HCT116 (cell line): Measurements from ENCODE around the gene CCND2. TPM values are rescaled to one million over a fixed set of nuclear protein-coding genes. Genes with fewer than 3 reads are reported as not detected.

Source experiments
- ATAC-seq: fragments of 200-7000 bp; cut with Tn5 transposase; 2 replicates; pipeline ENCODE4 v1.9.1; 2020; ENCODE audit warnings: mild to moderate bottlenecking, moderate library complexity
- BruUV-seq: library from RNA; stranded (reverse); fragments of 400-500 nt; replicated peaks from 2 replicates; lab custom pipeline; 2021; lab: Mats Ljungman, UMichigan
- CTCF ChIA-PET: fragments of 300-600 bp; sonication (Branson Sonifier 250); formaldehyde crosslinking; loops from one replicate; lab custom pipeline; 2021; ENCODE audit warnings: antibody characterized with exemption; lab: Charles Lee
- POLR2A ChIA-PET: fragments of 300-600, 350-600 bp; sonication (Branson Sonifier 250); formaldehyde crosslinking; loops from one replicate; lab custom pipeline; 2021; ENCODE audit warnings: antibody characterized with exemption; lab: Charles Lee
- RAD21 ChIA-PET, 2 experiments: fragments of 300-600 bp; sonication (Branson Sonifier 250); formaldehyde crosslinking; loops; one replicate each; lab custom pipeline; 2023; ENCODE audit warnings: low total read pairs in 2 of 2; ENCODE audit not compliant: uncharacterized antibody in 2 of 2, unreplicated experiment in 2 of 2, low non-redundant PET in 1 of 2; lab: Charles Lee
- DNase-seq: peaks from one replicate; pipeline ENCODE4 v3.0.0-alpha.2; 2010; ENCODE audit warnings: low read depth, low spot score
- H2AFZ ChIP-seq: fragments of 200-600 bp; shearing (Covaris generic), sonication (generic); 2 replicates; pipeline ENCODE4 v1.6.1; 2017; ENCODE audit warnings: low read depth, mixed run types, mixed read lengths, antibody characterized with exemption, low read length; ENCODE audit not compliant: poor library complexity, severe bottlenecking
- H3K27ac ChIP-seq: 2 replicates; pipeline ENCODE4 v1.5.1; 2012; ENCODE audit warnings: low read depth, low read length
- H3K27me3 ChIP-seq: fragments of 200-600 bp; sonication (generic); 2 replicates; pipeline ENCODE4 v1.6.1; 2016; ENCODE audit warnings: mixed run types, low read length, mixed read lengths; ENCODE audit not compliant: insufficient read depth
- H3K36me3 ChIP-seq, 2 experiments: fragments of 200-500 bp in 1 of 2; fragments of 200-600 bp in 1 of 2; sonication (Bioruptor generic) in 1 of 2; sonication (generic) in 1 of 2; 2 replicates each; pipeline versions ENCODE4 v1.5.1 to v1.6.1; 2014 to 2016; ENCODE audit warnings: low read length in 2 of 2, inconsistent platforms in 1 of 2, mixed read lengths in 1 of 2, mixed run types in 1 of 2; ENCODE audit not compliant: insufficient read depth in 2 of 2, control insufficient read depth in 1 of 2
- H3K4me1 ChIP-seq, 2 experiments: fragments of 200-600 bp in 1 of 2; sonication (generic) in 1 of 2; 2 replicates each; pipeline versions ENCODE4 v1.5.1 to v1.6.1; 2012 to 2017; ENCODE audit warnings: low read length in 2 of 2, inconsistent platforms in 1 of 2, mild to moderate bottlenecking in 1 of 2, mixed read lengths in 1 of 2, mixed run types in 1 of 2, moderate library complexity in 1 of 2; ENCODE audit not compliant: insufficient read depth in 2 of 2, control insufficient read depth in 1 of 2
- H3K4me2 ChIP-seq: fragments of 200-600 bp; sonication (generic); 2 replicates; pipeline ENCODE4 v1.6.1; 2017; ENCODE audit warnings: mixed run types, low read length, mixed read lengths
- H3K4me3 ChIP-seq, 2 experiments: fragments of 200-600 bp in 1 of 2; sonication (generic) in 1 of 2; replicated peaks in 1 of 2; 2 replicates each; pipeline ENCODE4 v1.5.1; 2011 to 2016; ENCODE audit warnings: low read length in 2 of 2, control low read depth in 1 of 2, low read depth in 1 of 2, mild to moderate bottlenecking in 1 of 2, mixed read lengths in 1 of 2, mixed run types in 1 of 2
- H3K79me2 ChIP-seq: fragments of 200-600 bp; sonication (generic); 2 replicates; pipeline ENCODE4 v1.6.1; 2017; ENCODE audit warnings: mild to moderate bottlenecking, mixed run types, low read length, moderate library complexity, mixed read lengths; ENCODE audit not compliant: insufficient read depth
- H3K9ac ChIP-seq: fragments of 200-600 bp; sonication (generic); 2 replicates; pipeline ENCODE4 v1.6.1; 2016; ENCODE audit warnings: low read length, mixed read lengths
- H3K9me2 ChIP-seq: fragments of 200-600 bp; sonication (generic), shearing (Covaris generic); 2 replicates; pipeline ENCODE4 v1.6.1; 2017; ENCODE audit warnings: mixed run types, mild to moderate bottlenecking, moderate library complexity; ENCODE audit not compliant: insufficient read depth
- H3K9me3 ChIP-seq, 2 experiments: fragments of 200-500 bp in 1 of 2; fragments of 200-600 bp in 1 of 2; sonication (Bioruptor generic) in 1 of 2; sonication (generic) in 1 of 2; 2 replicates each; pipeline ENCODE4 v1.6.1; 2014 to 2017; ENCODE audit warnings: low read length in 2 of 2, mixed read lengths in 2 of 2, inconsistent platforms in 1 of 2, low read depth in 1 of 2, mild to moderate bottlenecking in 1 of 2, mixed run types in 1 of 2, moderate library complexity in 1 of 2; ENCODE audit not compliant: control insufficient read depth in 1 of 2, insufficient read depth in 1 of 2
- H4K20me1 ChIP-seq: fragments of 200-600 bp; sonication (generic), shearing (Covaris generic); 2 replicates; pipeline ENCODE4 v1.6.1; 2017; ENCODE audit warnings: mixed run types, mild to moderate bottlenecking, moderate library complexity; ENCODE audit not compliant: insufficient read depth
- ELF1 ChIP-seq: IDR thresholded peaks from 2 replicates; pipeline ENCODE4 v1.6.1; 2012; ENCODE audit warnings: low read depth, borderline replicate concordance
- FOSL1 ChIP-seq: IDR thresholded peaks from 2 replicates; pipeline ENCODE4 v1.6.1; 2012; ENCODE audit warnings: low read depth
- RAD21 ChIP-seq: IDR thresholded peaks from 2 replicates; pipeline ENCODE4 v1.6.1; 2012; ENCODE audit warnings: low read depth, mild to moderate bottlenecking
- intact Hi-C: fragments of 100-400 bp; cut with micrococcal nuclease; formaldehyde crosslinking; loops from 2 replicates; pipeline ENCODE4 v1.10.0; 2022
- total RNA-seq: library from RNA; stranded (reverse); gene quantifications from one replicate; pipeline ENCODE4 v1.2.1, GENCODE V29; 2021; ENCODE audit not compliant: unreplicated experiment
- TF ChIP-seq, protein P1 (sequence below): IDR thresholded peaks from 2 replicates; pipeline ENCODE4 v1.6.1; 2012; ENCODE audit warnings: low read depth
- TF ChIP-seq, protein P2 (sequence below), 3 experiments: fragments of 200-600 bp in 1 of 3; sonication (generic) in 1 of 3; IDR thresholded peaks in 2 of 3; conservative IDR thresholded peaks in 1 of 3; 2 replicates each; pipeline ENCODE4 v1.5.1; 2012 to 2017; ENCODE audit warnings: low read depth in 2 of 3, low read length in 2 of 3, antibody characterized with exemption in 1 of 3, borderline replicate concordance in 1 of 3, control low read depth in 1 of 3, mild to moderate bottlenecking in 1 of 3, mixed read lengths in 1 of 3, mixed run types in 1 of 3, moderate library complexity in 1 of 3; ENCODE audit not compliant: insufficient read depth in 1 of 3

CCND2 gene
- total RNA-seq, 1 experiment from 2014 or later = 1.1 TPM

DNA sequence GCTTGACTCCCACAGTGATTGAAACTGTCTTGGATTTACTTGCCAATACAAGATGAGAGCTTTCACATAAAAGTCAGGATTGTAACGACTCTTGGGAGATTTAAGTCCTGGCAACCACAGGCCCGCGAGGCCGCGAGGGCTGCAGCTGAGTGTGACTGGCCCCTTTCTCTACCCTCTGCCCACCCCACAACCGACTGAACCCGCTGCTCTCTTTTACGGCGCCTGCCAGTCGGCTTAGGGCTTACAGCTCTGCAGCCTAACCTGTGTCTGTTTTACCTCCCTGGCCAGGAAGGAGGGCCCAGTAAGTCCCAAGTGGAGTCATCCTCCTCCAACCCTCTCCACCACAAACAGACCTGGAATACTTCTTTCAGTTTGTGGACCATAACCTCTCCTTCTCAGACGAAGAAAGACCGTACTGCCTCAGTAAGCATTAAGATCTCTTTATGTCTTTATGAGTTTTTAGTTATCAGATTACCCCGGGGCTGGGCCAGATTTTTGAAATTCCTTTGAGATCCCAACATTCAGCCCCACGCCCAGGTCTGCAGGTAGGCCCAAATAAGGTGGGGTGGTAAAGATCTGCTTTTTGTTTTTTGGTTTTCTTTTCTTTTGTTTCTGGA lies 34.9 kb downstream of the CCND2 start:
- RAD21 ChIA-PET = no interaction called here
- Histone ChIP-seq H3K36me3 (no peaks in the 10 kb centered on the region), H3K9me2 (no peaks in the 10 kb centered on the region), H3K9ac (peak overlapping the region; percentile 24), H3K4me2 (peak overlapping the region; percentile 77), H3K27me3 (peaks cover 13% of the 10 kb centered on the region), H2AFZ (peak overlapping the region; percentile 89), H3K9me3 (no peaks in the 10 kb centered on the region), H3K27ac (0 out of 2 replicates have a peak overlapping the region, but pooled peaks have one; percentile 39), H3K4me1 (peaks cover 8 to 19% of the 10 kb centered on the region in 2 experiments), H4K20me1 (no peaks in the 10 kb centered on the region), H3K4me3 (peak overlapping the region in 1 of 2 experiments; percentile 39; a peak in 2 of 4 replicates), H3K79me2 (no peaks in the 10 kb centered on the region)
- TF ChIP-seq RAD21 = no peak
- no peak for TF ChIP-seq FOSL1
- TF ChIP-seq ELF1 = no peak
- TF ChIP-seq, protein P1, sequence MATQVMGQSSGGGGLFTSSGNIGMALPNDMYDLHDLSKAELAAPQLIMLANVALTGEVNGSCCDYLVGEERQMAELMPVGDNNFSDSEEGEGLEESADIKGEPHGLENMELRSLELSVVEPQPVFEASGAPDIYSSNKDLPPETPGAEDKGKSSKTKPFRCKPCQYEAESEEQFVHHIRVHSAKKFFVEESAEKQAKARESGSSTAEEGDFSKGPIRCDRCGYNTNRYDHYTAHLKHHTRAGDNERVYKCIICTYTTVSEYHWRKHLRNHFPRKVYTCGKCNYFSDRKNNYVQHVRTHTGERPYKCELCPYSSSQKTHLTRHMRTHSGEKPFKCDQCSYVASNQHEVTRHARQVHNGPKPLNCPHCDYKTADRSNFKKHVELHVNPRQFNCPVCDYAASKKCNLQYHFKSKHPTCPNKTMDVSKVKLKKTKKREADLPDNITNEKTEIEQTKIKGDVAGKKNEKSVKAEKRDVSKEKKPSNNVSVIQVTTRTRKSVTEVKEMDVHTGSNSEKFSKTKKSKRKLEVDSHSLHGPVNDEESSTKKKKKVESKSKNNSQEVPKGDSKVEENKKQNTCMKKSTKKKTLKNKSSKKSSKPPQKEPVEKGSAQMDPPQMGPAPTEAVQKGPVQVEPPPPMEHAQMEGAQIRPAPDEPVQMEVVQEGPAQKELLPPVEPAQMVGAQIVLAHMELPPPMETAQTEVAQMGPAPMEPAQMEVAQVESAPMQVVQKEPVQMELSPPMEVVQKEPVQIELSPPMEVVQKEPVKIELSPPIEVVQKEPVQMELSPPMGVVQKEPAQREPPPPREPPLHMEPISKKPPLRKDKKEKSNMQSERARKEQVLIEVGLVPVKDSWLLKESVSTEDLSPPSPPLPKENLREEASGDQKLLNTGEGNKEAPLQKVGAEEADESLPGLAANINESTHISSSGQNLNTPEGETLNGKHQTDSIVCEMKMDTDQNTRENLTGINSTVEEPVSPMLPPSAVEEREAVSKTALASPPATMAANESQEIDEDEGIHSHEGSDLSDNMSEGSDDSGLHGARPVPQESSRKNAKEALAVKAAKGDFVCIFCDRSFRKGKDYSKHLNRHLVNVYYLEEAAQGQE = no peak
- TF ChIP-seq, protein P2, sequence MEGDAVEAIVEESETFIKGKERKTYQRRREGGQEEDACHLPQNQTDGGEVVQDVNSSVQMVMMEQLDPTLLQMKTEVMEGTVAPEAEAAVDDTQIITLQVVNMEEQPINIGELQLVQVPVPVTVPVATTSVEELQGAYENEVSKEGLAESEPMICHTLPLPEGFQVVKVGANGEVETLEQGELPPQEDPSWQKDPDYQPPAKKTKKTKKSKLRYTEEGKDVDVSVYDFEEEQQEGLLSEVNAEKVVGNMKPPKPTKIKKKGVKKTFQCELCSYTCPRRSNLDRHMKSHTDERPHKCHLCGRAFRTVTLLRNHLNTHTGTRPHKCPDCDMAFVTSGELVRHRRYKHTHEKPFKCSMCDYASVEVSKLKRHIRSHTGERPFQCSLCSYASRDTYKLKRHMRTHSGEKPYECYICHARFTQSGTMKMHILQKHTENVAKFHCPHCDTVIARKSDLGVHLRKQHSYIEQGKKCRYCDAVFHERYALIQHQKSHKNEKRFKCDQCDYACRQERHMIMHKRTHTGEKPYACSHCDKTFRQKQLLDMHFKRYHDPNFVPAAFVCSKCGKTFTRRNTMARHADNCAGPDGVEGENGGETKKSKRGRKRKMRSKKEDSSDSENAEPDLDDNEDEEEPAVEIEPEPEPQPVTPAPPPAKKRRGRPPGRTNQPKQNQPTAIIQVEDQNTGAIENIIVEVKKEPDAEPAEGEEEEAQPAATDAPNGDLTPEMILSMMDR (IDR thresholded peaks at IDR 0.05 in 2 of 3, conservative IDR thresholded peaks at IDR 0.05 in 1 of 3; ENCODE audit: borderline replicate concordance in 1 of 3, insufficient read depth in 1 of 3, low read depth in 2 of 3, low read length in 2 of 3) = no peak
- POLR2A ChIA-PET = no interaction called here
- ATAC-seq (peak; percentile 17), DNase-seq (no peak)
- CTCF ChIA-PET = interaction anchor here (0.7 to 1.0 kb wide), 2 partner anchors 30 to 423 kb away, joined by 3 read pairs; no protein-coding TSS in a partner anchor
- intact Hi-C loops = loop anchor here (5.0 kb wide), 1 partner anchor 449 kb away; no protein-coding TSS in a partner anchor
- no TSS peak for BruUV-seq
